A673 (cell line): ENCODE data around the gene COPZ1.
A peak's percentile ranks its signal among the peaks of the same experiment; 100 is the strongest.

Experiments
- EZH2 ChIP-seq: fragments of 200-600 bp; sonication (generic); IDR thresholded peaks from 2 replicates; pipeline ENCODE4 v1.6.1; 2017; ENCODE audit warnings: borderline replicate concordance, low read depth, mild to moderate bottlenecking, mixed read lengths, antibody characterized with exemption, low read length; ENCODE audit not compliant: poor library complexity, severe bottlenecking
- TF ChIP-seq, protein P1 (sequence below): fragments of 300-800, 200-600 bp; sonication (generic); conservative IDR thresholded peaks from 2 replicates; pipeline ENCODE4 v1.5.1; 2017; ENCODE audit warnings: low read depth, mild to moderate bottlenecking, antibody characterized with exemption, low read length, moderate library complexity, mixed read lengths

GRCh38 chr12:54394281-54394719 lies 69.4 kb downstream of the COPZ1 start:
- TF ChIP-seq, protein P1, sequence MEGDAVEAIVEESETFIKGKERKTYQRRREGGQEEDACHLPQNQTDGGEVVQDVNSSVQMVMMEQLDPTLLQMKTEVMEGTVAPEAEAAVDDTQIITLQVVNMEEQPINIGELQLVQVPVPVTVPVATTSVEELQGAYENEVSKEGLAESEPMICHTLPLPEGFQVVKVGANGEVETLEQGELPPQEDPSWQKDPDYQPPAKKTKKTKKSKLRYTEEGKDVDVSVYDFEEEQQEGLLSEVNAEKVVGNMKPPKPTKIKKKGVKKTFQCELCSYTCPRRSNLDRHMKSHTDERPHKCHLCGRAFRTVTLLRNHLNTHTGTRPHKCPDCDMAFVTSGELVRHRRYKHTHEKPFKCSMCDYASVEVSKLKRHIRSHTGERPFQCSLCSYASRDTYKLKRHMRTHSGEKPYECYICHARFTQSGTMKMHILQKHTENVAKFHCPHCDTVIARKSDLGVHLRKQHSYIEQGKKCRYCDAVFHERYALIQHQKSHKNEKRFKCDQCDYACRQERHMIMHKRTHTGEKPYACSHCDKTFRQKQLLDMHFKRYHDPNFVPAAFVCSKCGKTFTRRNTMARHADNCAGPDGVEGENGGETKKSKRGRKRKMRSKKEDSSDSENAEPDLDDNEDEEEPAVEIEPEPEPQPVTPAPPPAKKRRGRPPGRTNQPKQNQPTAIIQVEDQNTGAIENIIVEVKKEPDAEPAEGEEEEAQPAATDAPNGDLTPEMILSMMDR: peak; percentile 81
- no peak for TF ChIP-seq EZH2
